Daoy (cell line): ENCODE results near the gene SDR42E2. TPM values are rescaled to one million over a fixed set of nuclear protein-coding genes. Genes with fewer than 3 reads are reported as not detected.
"Not testable (repeated sequence)": the region's sequence is repeated elsewhere in the genome, so short reads cannot be mapped to it uniquely, and the experiment has no call there.

Experiments
- DNase-seq: peaks from one replicate; pipeline ENCODE4 v3.0.0-alpha.2; 2015; ENCODE audit warnings: low read depth
- total RNA-seq: library from RNA; depleted of rRNA; stranded (reverse); fragments of >200 nt; shearing (Covaris generic); gene quantifications from 2 replicates; pipeline ENCODE4 v1.2.3, GENCODE V29; 2014

Gene SDR42E2
- total RNA-seq, 1 experiment from 2014 or later: not detected

DNA sequence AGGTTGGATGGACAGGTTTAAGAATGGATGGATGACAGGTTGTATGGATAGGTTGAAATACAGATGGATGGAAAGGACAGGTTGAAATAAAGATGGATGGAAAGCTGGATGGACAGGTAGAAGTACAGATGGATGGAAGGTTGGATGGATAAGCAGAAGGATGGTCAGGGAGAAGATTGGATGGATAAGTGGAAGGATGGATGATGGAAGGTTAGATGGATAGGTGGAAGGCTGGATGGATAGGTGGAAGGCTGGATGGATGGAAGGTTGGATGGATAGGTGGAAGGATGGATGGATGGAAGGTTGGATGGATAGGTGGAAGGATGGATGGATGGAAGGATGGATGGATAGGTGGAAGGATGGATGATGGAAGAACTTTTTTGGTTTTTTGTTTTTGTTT is 905 bp upstream of the SDR42E2 start:
- no peak for DNase-seq

DNA sequence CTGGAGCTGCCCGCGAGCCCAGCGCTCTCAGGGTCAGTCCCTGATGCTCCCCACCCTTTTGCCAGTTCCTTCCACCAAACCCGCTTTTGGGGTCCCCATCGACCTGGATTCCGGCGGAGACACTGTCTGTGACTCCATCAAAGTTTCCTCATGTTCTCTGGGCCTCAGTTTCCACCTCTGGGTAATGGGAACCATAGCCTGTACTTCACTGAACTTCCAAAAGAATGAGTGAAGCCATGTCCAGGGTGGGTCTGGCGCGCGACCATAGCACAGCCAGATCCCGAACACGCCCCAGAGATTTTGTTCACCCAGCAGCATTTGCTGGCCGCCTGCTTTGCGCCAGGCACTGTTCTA is 327 bp downstream of the SDR42E2 start:
- no peak for DNase-seq

DNA sequence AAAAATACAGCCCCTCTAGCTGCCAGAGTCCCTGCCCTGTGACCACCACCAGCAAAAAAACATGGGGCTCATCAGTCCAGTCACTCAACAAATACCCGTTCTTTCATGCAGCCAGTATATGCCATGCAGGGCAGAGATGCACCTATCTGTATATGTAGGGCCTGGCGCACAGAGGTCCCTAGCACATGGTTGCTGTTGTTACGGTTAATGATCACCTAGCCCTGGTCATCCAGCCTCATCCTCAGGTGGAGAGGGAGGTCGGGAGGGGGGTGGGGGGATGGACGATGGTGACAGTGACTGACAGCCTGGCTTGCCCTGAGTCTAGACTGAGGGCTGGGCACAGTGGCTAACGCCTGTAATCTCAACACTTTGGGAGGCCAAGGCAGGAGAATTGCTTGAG is 1.5 kb downstream of the SDR42E2 start:
- DNase-seq: no peak

DNA sequence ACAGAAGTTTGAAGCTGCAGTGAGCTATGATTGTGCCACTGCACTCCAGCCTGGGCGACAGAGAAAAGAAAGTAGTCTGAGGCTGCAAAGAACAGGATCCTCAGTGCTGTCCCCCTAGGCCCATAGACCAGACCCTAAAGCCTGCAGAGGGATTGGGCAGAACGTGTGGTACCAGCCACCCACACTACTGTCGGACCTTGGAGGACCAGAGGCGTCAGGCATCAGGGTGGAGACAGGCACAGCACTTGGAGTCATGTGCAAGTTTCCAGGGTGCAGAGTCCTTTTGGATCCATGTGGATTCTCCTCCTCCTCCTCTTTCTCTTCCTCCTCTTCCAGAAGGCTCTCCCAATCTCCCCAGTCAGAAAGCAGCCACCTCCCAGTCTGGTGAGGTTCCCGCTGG is 2.2 kb downstream of the SDR42E2 start:
- no peak for DNase-seq

DNA sequence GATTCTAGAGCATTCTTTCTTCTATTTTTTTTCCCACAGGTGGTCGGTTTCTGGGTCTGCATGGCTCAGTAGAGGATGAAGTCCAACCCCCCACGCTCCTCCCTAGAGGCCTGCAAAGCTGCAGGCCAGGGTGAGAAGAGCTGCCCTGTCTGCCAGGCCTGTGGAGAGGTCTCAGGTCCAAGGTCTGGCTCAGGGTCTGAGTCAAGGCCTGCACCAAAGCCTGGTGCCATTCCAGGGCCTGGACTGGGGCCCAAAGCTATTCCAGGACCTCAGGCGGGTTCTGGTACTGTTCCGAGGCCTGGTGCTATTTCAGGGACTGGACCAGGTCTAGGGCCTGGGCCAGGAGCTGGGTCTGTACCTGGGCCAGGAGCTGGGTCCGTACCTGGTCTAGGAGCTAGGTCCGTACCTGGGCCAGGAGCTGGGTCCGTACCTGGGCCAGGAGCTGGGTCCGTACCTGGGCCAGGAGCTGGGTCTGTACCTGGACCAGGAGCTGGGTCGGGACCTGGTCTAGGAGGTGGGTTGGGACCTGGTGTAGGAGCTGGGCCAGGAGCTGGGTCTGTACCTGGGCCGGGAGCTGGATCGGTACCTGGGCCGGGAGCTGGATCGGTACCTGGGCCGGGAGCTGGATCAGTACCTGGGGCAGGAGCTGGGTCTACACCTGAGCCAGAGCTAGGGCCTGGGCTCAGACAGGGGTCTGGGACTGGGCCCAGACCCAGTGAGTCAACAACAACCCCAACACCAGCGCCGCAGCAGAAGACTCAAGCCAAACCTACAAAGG is 3.4 kb downstream of the SDR42E2 start:
- DNase-seq: no peak

DNA sequence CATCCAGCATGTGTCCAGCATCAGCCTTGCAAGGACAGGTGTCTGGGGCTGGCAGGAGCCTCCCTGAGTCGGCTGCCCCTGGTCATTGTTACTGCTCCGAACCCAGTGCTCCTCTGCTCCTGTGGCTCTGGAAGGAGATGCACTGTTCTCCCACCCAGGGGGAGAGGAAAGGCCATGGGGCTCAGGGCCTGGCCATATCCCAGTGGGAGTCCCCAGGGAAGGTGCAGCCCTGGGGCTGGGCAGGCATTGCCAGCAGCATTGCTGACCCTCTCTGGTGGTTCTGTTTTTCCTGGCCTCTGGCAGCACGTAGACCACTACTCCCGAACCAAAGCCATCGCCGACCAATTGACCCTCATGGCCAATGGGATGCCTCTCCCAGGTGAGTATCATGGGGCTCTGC is 9.6 kb downstream of the SDR42E2 start:
- DNase-seq: no peak

DNA sequence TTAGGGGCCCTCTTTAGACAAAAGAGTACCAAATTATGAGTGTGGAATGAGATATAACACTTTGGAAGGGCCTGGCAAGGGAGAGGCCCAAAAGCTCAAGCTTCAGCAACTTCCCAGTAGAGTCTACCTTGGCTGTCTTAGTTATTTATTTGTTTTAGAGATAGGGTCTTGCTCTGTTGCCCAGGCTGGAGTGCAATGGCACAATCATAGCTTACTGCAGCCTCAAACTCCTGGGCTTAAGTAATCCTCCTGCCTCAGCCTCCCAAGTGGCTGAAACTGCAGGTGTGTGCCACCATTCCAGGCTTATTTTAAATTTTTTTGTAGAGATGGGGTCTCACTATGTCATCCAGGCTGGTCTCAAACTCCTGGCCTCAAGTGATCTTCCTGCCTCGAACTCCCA is 10.3 kb downstream of the SDR42E2 start:
- not testable (repeated sequence) for DNase-seq

DNA sequence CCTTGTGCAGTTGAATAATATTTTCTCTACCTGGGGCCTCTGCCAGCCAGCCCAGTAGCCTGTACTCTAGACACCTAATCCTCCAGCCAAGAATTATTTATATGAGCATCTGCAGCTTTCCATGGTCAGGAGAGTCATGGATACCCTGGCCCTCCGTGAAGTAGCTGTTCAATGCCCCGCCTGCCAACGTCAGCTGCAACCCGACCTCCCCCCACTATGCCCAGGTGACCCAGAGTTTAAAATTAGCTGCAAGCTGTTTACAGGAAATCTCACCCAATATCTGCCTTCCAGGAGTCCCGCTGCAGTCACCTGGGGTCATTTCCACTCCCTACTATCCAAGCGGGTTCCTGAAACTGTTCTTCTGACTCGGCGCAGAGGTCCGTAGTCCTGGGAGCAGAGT is 12.3 kb downstream of the SDR42E2 start:
- DNase-seq: no peak

DNA sequence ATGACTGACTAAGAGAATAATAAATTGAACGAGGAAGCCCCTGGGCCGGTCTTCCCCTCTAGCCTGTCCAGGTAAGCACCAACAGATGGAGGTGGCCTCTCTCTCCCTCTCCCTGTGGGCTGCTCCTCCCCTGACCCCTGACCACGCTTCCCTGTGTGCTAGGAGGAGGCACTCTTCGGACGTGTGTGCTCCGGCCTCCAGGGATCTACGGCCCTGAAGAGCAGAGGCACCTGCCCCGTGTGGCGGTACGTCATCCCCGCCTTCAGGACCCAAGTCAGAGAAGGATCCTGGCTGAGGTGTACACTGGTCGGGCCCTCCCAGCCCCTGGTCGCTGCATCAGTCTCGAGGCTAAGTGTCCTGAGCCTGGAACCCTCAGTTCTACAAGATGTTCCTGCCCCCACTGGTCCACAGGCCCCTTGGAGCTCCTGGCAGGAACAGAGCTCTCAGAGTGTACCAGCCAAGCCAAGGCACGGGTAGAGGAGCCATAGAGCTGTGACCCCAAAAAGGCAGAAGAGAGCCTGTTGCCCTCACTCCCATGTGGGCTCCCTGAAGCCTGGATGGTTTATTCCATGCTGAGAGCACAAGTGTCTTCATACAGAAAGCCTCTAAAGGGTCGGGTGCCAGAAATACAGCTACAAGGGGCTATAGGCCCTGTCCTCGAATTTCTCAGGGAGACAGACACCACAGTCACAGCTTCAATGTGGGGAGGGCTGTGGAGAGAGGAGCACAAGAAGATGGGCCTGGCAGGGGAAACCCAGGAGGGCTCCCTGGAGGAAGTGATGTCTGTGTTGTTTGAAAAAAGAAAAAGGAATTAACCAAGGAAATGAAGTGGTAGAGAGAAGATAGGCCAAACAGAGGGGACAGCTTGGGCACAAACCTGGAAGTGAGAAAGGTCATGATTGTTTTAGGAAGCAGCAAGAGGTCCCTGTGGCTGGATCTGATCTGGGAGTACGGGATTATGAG is 15.9 kb downstream of the SDR42E2 start:
- DNase-seq: no peak

DNA sequence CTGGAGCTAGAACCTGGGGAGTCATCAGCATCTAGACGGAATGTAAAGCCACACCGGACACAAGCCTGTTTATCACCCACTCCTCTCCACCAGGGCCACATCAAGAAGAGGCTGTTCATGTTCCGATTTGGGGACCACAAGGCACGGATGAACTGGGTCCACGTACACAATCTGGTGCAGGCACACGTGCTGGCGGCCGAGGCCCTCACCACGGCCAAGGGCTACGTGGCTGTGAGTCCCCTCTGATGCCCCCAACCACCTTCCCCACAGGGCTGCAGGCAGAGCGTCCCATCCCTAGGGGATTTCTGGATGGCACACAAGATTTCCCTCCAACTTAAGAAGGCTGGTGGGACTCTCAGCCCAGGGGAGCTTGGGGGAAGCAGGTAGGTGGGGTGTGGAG is 19.1 kb downstream of the SDR42E2 start:
- DNase-seq: no peak

DNA sequence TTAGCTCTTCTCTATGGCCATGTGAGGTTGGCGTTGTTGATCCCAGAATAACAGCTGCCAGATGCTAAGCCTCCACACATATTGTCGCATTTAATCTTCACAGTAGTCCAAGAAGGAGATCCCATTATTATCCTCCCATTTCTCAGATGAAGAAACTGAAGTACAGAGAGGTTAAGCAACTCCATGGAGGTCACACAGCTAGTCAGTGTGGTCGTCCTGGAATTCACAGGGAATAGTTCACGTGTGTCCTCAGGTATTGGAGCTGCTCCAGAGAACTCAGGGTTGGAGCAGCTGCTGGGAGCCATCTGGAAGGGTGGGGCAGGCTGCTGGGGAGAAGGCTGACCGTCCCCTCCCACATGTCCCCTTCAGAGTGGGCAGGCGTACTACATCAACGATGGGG is 19.5 kb downstream of the SDR42E2 start:
- DNase-seq: no peak

DNA sequence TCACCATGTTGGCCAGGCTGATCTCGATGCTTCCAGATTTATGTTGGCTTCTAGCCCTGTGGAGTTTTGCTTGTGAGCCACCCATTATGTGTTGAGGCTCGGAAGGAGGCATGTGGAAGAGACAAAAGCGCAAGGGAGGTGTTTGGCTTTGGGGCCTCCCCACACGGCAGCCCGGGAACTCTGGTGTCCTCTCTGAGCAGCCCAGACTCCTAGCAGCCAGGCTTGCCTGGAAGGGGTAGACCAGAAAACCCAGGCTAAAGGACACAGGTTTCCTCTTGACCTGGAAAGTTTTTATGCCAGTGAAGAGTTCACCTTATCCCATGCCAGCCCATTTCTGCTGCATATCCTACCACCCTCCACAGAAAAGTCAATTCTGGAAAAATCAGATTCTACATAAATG is 21.0 kb downstream of the SDR42E2 start:
- DNase-seq: no peak

DNA sequence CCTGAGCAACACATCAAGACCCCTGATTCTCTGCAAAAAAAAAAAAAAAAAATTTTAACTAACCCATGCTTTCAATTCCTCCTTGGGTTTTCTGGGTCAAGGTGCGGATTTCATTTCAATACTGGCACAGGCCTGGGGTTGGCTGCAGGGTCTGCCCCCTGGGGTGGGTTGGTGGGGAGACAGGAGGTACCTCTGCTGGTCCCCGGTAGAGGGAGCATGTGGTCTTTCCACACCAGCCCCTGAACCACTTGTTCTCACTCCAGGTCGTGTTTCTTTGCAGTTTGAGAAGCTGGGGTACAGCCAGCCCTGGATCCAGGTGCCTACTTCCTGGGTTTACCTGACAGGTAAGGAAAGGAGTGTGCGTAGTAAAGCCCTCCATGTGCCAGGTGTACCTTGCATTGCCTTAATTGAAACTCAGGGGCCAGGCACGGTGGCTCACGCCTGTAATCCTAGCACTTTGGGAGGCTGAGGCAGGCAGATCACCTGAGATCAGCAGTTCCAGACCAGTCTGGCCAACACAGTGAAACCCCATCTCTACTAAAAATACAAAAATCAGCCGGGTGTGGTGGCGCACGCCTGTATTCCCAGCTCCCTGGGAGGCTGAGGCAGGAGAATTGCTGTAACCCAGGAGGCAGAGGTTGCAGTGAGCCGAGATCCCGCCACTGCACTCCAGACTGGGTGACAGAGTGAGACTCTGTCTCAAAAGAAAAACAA is 21.8 kb downstream of the SDR42E2 start:
- DNase-seq: no peak

DNA sequence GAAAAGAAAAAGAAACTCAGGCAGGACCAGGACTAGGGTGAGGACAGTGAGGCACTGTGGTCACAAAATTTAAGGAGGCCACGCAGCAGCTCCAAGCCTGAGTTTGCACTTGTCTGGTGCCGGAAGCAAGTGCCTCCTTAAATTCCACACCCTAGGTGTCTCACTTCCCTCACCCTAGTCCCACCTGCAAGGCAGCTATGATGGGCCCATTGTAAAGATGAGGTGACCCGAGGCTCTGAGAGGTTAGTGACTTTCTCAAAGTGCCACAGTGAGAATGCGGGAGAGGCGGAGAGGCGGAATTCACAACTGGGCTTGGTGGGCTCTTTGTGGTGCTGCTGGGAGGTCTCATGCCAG is 22.3 kb downstream of the SDR42E2 start:
- DNase-seq: no peak

DNA sequence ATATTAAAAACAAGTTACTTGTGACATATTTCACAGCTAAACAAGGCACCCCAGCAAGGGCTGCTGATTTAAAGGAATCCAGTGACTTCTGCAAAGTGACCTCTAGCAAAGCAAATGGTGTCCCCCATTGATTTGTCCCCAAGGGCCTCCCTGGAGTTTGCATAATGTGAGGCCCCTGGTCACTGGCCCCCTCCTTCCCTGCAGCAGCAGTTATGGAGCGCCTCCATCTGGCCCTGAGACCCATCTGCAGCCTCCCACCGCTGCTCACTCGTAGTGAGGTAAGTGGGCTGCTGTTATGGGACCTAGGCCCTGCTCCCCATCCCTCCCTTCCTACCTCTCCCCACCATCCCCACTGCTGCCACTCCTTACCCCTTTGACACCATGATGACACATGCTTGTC is 24.2 kb downstream of the SDR42E2 start:
- no peak for DNase-seq

DNA sequence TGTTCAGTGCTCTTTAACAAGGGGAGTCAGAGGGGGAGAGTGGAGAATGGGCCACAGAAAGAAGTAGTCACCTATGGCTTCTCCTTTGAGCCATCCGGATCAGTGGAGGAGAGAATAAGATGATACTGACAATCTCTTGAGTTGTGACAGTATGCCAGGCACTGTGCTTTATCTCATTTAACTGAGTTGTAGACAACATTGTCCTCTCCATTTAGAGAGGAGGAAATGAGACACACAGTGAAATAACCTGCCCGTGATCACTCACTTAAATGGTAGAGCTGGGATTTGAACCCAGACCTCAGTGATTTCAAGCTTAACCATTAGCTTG is 25.9 kb downstream of the SDR42E2 start:
- no peak for DNase-seq

DNA sequence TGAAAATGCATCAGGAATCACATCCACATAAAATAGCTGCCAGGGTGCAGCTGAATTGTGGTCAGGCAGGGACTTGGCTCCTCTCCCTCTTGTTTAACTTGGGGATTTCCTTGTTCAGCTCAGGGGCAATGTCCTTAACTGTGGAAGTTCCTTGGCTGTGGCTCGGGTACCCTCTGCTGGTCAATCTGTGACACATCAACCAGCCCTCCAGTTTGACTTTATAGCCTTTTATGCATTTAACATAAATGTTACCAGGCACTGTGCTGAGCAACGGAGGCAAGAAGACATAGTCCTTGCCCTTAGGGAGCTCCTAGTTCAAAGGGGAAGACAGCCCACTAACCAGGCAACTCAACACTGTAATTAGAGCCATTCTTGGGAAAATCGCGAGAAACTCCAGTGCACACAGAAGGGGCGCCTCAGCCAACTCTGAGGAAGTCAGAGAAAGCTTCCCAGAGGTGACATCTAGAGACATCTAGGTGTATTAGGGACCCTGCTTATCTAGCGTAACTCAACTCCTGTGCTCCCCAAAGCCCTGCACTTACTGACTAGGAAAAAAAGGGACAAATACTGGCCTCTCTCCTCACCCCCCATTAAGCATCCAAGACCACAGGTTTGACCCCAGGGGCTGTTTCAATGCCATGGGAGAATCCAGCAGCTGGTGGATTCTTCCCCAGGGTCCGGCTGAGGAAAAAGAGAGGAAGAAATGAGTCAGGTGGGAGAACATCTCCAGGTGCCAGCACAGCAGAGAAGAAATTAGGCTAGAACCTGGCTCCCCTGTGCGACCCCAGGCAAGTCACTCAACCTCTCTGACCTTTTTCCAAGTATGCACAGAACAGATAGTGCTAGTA is 26.5 kb downstream of the SDR42E2 start:
- DNase-seq: peak; percentile 84

DNA sequence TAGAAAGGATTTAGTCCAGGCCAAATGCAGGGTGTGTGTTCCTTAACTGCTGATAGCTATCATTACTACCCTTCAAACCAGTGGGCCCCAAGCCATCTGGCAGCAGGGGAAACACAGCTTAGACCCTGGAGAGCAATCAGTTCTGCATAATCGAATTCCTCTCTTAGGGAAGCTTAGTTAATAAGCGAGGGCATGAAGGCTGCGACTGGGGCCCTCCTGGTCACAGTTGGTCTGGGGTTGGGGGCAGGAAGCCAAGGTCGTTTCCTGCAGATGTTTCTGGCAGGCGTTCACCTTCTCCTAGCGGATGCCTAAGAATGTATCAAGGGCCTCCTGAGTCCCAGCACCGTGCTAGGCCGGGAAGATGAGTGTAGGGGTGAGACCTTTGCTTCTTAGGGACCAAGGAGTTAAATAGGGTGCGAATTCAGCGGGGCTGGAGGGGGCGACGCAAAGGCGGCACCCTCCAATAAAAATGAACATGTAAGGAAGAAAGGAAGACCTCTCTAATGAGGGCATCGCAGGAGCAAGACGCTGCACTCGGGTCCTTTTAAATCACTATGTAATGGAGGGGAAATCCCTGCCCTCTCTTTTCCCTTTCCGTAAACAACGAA is 27.3 kb downstream of the SDR42E2 start:
- peak; percentile 23 for DNase-seq

DNA sequence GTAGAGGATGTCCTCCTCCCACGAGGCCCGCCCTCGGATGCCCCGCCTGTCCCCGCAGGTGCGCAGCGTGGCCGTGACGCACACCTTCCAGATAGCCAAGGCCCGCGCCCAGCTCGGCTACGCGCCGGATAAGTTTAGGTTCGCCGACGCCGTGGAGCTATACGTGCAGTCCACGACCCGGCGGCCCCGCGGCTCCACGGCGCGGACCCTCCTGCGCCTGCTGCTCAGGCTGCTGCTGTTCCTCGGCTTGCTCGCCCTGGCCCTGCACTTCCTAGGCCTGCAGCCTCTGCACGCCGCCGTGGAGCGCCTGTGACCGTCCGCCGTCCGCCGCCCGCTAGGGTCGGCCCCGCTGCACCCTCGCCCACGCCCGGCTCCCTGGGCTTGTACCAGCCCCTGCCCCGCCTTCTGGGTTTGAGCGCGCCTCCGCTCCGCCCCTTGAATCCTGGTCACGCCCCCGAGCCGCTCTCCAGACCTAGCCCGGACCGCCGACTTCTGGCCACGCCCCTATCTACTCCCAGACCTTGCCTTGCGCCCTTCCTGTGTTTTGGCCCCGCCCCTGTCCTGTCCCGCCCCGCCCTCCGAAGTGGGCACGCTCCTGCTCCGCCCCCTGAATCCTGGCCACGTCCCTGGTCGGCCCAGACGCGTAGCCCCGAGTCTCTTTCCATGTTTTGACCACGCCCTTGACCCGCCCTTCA is 27.9 kb downstream of the SDR42E2 start:
- DNase-seq: no peak

DNA sequence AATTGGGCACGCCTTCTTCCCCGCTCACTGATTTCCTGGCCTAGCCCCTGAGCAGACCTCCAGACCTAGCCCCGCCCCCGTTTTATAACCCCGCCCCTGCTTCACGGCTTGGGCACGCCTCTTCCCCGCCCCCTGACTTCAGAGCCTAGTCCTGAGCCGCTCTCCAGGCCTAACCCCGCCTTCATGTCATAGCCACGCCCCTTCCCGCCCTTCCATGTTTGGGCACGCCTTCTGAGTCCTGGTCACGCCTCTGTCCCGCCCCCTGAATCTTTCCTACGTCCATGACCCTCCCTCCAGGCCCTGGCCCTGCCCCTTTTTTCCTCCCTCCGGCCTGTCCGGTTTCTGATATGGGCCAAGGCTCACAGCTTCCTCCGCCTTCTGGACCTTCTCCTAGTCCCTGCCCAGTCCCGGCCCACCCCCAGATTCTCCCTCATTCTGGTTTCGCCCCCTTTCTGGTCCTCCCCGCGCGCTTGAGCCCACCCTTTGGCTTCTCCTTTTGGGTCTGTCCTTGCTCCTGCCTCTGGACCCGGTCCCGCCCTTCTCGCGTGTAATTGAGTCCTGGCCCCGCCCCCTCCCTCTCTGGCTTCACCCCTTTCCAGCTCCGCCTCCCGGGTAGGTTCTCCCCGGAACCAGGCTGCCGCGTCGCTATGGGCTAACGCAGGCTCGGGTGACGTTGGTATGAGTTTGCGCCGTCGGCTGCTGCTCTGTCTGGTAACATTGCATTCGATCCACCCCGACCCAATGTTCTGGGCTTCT is 28.6 kb downstream of the SDR42E2 start:
- peak; percentile 98 for DNase-seq
